Measurements from ENCODE around the gene SLC16A7.

DNA sequence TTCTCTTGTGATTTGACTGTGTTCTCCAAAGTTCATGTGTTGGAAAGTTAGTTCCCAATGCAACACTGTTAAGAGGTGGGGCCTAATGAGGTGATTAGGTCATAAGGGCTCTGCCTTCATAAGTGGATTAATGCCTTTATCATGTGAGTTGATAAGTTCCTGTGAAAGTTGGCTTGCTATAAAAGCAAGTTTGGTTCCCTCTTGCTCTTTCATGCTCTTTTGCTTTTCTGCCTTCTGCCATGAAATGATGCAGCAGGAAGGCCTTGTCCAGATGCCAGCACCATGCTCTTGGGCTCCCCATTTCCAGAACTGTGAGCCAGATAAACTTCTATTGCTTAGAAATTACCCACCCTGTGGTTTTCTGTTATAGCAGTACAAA lies 41.9 kb downstream of the SLC16A7 start:
- TF ChIP-seq, protein P1, sequence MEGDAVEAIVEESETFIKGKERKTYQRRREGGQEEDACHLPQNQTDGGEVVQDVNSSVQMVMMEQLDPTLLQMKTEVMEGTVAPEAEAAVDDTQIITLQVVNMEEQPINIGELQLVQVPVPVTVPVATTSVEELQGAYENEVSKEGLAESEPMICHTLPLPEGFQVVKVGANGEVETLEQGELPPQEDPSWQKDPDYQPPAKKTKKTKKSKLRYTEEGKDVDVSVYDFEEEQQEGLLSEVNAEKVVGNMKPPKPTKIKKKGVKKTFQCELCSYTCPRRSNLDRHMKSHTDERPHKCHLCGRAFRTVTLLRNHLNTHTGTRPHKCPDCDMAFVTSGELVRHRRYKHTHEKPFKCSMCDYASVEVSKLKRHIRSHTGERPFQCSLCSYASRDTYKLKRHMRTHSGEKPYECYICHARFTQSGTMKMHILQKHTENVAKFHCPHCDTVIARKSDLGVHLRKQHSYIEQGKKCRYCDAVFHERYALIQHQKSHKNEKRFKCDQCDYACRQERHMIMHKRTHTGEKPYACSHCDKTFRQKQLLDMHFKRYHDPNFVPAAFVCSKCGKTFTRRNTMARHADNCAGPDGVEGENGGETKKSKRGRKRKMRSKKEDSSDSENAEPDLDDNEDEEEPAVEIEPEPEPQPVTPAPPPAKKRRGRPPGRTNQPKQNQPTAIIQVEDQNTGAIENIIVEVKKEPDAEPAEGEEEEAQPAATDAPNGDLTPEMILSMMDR (IDR thresholded peaks at IDR 0.05): no peak
- TF ChIP-seq POLR2A (IDR thresholded peaks at IDR 0.05): no peak

Data from thyroid gland (tissue), 4 donors.